ENCODE data around the gene HMGN4.
"Not testable (repeated sequence)": the region's sequence is repeated elsewhere in the genome, so short reads cannot be mapped to it uniquely, and the experiment has no call there.

Gene HMGN4

GRCh38 chr6:26500102-26500501 lies 38.1 kb upstream of the HMGN4 start, which contains the start of gene BTN1A1:
TSS of gene BTN1A1 (plus strand) at chr6:26500303. CDS start at chr6:26501287, 984 bp downstream.
- DNase-seq (ENCODE audit: extremely low read depth, low read depth) = no peak
- TF ChIP-seq CTCF (IDR thresholded peaks at IDR 0.05; ENCODE audit: low read depth, low read length) = no peak

DNA sequence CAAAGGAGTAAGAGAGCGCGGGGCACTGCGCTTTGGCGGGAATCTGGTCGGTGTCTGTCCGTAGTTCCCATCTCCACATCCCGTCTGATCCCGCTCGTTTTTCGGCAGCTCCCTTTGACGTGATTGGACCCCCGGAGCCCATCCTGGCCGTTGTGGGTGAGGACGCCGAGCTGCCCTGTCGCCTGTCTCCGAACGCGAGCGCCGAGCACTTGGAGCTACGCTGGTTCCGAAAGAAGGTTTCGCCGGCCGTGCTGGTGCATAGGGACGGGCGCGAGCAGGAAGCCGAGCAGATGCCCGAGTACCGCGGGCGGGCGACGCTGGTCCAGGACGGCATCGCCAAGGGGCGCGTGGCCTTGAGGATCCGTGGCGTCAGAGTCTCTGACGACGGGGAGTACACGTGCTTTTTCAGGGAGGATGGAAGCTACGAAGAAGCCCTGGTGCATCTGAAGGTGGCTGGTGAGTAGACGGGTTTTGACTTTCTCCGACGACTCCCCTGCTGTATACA lies 36.6 kb upstream of the HMGN4 start:
- no peak for DNase-seq (ENCODE audit: extremely low read depth, low read depth)
- TF ChIP-seq CTCF (IDR thresholded peaks at IDR 0.05; ENCODE audit: low read depth, low read length) = no peak

DNA sequence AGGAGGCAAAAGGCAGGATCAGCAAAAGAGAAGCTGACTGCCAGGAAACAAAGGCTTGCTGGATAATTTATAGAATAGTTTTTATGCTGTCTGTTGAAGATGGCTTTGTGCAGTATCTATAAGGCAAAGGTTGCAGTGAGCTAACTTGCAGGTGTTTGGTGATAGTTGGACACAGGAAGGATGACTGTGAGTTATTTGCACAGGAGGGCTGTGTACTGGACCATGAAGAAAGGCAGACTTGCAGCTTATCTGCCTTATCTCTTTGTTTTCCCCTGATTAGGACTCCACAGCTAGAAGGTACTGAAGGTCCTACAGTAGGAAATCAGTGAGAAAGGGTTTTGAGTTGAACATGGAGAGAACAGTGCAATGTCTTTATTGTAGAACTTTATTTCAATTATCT lies 36.0 kb upstream of the HMGN4 start:
- no peak for TF ChIP-seq CTCF (IDR thresholded peaks at IDR 0.05; ENCODE audit: low read depth, low read length)
- no peak for DNase-seq (ENCODE audit: extremely low read depth, low read depth)

GRCh38 chr6:26502626-26503025 lies 35.5 kb upstream of the HMGN4 start:
- DNase-seq (ENCODE audit: extremely low read depth, low read depth) = no peak
- TF ChIP-seq CTCF (IDR thresholded peaks at IDR 0.05; ENCODE audit: low read depth, low read length) = no peak

GRCh38 chr6:26507658-26508057 lies 30.5 kb upstream of the HMGN4 start:
- no peak for TF ChIP-seq CTCF (IDR thresholded peaks at IDR 0.05; ENCODE audit: low read depth, low read length)
- no peak for DNase-seq (ENCODE audit: extremely low read depth, low read depth)

- not testable (repeated sequence) for DNase-seq (ENCODE audit: extremely low read depth, low read depth)
These were observed 27.1 kb upstream of the HMGN4 start for GRCh38 chr6:26511033-26511432.

DNA sequence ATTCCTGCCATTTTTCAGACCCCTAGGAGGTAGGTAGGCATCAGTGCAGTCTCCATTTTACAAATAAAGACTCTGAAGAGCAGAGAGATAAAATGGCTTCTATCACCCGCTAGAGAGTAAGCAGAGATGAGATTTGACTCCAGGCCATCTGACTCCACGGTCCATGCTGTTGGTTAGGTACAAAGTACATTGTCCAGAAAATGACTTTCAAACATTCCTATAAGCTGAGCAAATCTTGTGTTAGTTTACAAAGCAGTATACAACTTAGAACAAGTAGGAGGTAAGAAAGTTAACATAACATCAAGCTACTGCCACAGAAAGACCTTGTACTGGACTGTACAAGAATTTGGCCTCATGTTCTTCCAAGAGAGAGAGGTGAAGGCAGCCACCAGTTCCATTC lies 23.2 kb upstream of the HMGN4 start:
- DNase-seq (ENCODE audit: extremely low read depth, low read depth) = no peak
- no peak for TF ChIP-seq CTCF (IDR thresholded peaks at IDR 0.05; ENCODE audit: low read depth, low read length)

All from AG09319 (cell line).